ENCODE measurements around the gene CYFIP1.

The CYFIP1 gene

GRCh38 chr15:22967084-22967770 lies 12.9 kb downstream of the CYFIP1 start:
- DNase-seq = no peak

GRCh38 chr15:22966321-22967083 lies 13.7 kb downstream of the CYFIP1 start:
- DNase-seq = no peak

- no peak for DNase-seq
These were observed 16.5 kb downstream of the CYFIP1 start for GRCh38 chr15:22963641-22964040.

GRCh38 chr15:22962611-22963010 lies 17.6 kb downstream of the CYFIP1 start:
- DNase-seq = no peak

- no peak for DNase-seq
These were observed 18.4 kb downstream of the CYFIP1 start for GRCh38 chr15:22961762-22962161.

- no peak for DNase-seq
These were observed 19.6 kb downstream of the CYFIP1 start for GRCh38 chr15:22960556-22960955.

- no peak for DNase-seq
These were observed 20.0 kb downstream of the CYFIP1 start for GRCh38 chr15:22960126-22960525.

GRCh38 chr15:22959321-22960101 lies 20.7 kb downstream of the CYFIP1 start:
- no peak for DNase-seq

- no peak for DNase-seq
These were observed 21.5 kb downstream of the CYFIP1 start for GRCh38 chr15:22958487-22959280.

GRCh38 chr15:22956978-22957260 lies 23.2 kb downstream of the CYFIP1 start:
- no peak for DNase-seq

GRCh38 chr15:22956257-22956977 lies 23.8 kb downstream of the CYFIP1 start:
- DNase-seq = no peak

GRCh38 chr15:22955544-22956119 lies 24.5 kb downstream of the CYFIP1 start:
- no peak for DNase-seq

- no peak for DNase-seq
These were observed 25.2 kb downstream of the CYFIP1 start for GRCh38 chr15:22954798-22955543.

- DNase-seq = no peak
These were observed 25.8 kb downstream of the CYFIP1 start for GRCh38 chr15:22954326-22954725.

GRCh38 chr15:22952796-22953579 lies 27.2 kb downstream of the CYFIP1 start:
- no peak for DNase-seq

- no peak for DNase-seq
These were observed 28.5 kb downstream of the CYFIP1 start for GRCh38 chr15:22951381-22952280.

GRCh38 chr15:22951031-22951380 lies 29.2 kb downstream of the CYFIP1 start:
- DNase-seq = no peak

GRCh38 chr15:22950256-22950990 lies 29.7 kb downstream of the CYFIP1 start:
- no peak for DNase-seq

GRCh38 chr15:22949074-22949547 lies 31.1 kb downstream of the CYFIP1 start:
- DNase-seq = no peak
